ENCODE data around the gene CSNK1G2.

GRCh38 chr19:1893791-1894190, 47.2 kb upstream of the CSNK1G2 start:
- no peak for TF ChIP-seq CTCF (conservative IDR thresholded peaks at IDR 0.05)
- TF ChIP-seq ZFX (IDR thresholded peaks at IDR 0.05): no peak
